Hepatocyte (in vitro differentiated cells): ENCODE measurements around the gene UTF1.

ENCODE experiments used
- CTCF ChIP-seq: fragments of 200-600 bp; sonication (generic); IDR thresholded peaks from 2 replicates; pipeline ENCODE4 v1.5.1; 2016; ENCODE audit warnings: antibody characterized with exemption, mild to moderate bottlenecking; ENCODE audit not compliant: poor library complexity
- EZH2 ChIP-seq: fragments of 200-600 bp; sonication (generic); IDR thresholded peaks from 2 replicates; pipeline ENCODE4 v1.6.1; 2016; ENCODE audit warnings: antibody characterized with exemption, mild to moderate bottlenecking, borderline replicate concordance

GRCh38 chr10:133253361-133253955 is 23.4 kb downstream of the UTF1 start:
- TF ChIP-seq CTCF (no peak), EZH2 (no peak)
